ENCODE measurements around the gene OSGIN1.

The OSGIN1 gene

DNA sequence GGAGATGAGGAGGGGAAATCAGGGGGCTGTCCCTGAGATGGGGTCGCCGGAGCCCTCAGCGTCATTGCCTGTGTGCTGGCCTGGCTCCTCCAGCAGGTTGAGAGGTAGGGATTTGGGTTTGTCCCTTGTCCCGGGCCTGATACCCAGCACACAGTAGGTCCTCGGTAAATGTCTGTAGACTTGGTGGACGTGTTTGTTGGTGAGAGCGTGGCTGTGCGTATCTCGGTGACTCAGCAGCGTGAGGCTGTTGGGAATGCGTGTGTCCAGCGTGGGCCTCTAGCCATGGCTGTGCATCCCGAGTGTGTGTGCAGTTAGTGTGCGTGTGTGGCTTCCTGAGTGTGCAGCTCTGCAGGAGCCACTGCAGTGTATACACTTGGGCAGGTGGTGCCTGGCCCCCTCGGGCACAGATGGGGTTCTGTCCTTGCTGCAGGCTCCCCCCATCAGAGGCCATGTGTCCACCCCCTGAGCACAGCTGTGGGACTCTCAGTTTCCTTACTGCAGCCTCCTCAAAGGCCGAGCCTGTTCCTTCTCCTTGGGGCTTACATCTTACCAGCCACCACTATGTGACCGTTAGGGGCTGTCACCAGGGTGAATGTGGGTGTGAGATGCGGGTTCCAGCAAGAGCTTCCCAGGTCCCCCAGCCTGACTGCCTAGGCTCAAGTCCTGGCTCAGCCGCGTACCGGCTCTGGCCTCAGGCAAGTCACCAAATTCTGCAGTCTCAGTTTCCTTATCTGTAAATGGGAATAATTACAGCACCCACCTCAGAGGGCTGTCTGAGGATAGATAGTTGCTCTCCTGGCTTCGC is 20.7 kb downstream of the OSGIN1 start:
- DNase-seq: no peak

GRCh38 chr16:83974475-83974874 is 21.4 kb downstream of the OSGIN1 start:
- DNase-seq: no peak

GRCh38 chr16:83975590-83976260 is 22.7 kb downstream of the OSGIN1 start:
- no peak for DNase-seq

DNA sequence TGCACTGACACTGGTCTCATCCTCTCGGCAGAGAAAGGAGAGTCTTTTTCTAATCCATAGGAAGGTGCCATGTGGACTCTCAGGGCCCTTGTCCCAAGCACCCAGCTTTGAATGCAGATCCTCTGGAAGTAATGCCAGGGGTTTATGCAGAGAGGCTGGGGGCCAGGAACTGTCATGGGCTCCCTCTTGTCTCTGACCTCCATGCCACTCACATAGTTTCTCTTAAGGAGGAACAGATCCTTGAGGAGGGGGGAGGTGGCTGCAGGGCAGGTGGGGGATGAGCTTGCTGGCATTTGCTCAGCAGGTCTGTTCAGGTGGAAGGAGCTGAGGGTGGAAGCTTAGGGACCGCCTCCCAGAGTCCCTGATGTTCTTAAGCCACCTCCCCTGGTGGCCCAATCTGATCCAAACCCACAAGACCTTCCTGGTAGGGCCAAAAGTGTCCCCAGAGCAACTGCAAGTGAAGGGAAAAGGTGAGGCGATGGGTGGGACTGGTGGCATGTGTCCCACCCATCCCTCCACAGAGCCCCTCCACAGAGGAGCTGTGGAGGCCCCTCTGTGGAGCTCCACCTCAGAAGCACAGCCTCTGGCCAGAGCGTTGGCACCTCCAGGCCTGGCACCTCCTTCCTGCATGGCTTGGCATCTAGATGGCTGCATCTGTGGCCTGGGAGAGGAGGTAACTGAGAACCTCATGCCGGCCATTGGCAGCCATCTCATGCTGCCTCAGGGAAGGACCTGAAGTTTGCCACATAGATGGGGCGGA is 24.2 kb downstream of the OSGIN1 start:
- no peak for DNase-seq

DNA sequence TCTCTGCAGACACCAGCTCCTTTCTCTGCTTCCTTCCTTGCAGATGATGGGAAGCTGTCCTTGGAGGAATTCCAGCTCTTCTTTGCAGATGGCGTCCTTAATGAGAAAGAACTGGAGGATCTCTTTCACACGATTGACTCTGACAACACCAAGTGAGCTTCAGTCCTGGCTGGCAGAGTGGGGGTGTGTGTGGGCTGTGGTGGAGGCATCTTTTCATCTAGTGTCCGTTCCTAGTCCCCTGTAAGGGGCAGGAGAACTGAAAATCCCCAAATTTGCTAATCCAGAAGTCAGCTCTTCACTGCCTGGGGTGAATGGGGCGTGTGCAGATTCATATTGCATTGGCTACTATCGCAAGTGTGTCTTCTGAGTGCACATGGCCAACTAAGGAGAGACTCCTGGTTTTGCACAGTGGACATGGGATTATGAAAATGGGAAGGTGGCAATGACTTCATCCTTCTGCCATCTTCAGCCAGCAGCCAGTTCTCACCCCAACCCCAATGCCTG is 25.4 kb downstream of the OSGIN1 start:
- DNase-seq: no peak

- DNase-seq: no peak
These were observed 26.4 kb downstream of the OSGIN1 start for GRCh38 chr16:83979441-83979840.

- no peak for DNase-seq
These were observed 27.8 kb downstream of the OSGIN1 start for GRCh38 chr16:83980794-83981193.

DNA sequence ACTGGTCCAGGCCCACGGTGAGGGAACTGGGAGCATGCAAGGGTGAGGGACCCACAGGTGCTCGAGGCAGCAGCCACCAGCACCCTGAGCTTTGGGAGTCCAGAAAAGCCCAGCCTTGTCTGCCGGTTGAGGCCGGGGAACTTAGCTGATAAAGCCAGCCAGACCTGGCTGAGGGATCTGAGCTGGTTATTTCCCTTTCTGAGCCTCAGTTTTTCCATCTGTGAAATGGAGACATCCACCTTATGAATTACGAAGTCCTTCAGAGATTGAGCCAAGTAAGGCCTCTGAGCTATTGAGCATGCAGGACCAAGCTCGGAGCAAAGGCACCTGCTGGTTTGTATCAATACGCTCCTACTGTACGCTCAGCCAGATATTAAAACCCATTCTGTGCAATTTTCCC is 28.8 kb downstream of the OSGIN1 start:
- DNase-seq: no peak

DNA sequence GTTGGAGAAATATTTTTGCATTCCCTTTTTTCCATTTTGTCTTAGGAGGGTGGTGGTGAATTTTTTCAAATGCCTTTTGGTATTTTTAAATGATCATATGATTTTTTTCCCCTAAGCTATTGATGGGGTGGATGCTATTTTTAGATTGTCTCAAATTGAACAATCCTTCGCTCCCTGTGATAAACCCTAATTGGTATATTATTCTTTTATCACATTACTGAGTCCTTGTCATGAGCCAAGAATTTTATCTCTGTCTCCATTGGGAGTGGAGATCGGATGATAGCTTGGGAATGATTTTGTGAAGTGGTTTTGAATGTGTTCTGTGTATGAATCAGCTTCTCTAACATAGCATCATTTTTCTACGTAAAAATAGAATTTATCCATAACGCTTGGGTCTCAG is 30.5 kb downstream of the OSGIN1 start:
- DNase-seq: no peak

DNA sequence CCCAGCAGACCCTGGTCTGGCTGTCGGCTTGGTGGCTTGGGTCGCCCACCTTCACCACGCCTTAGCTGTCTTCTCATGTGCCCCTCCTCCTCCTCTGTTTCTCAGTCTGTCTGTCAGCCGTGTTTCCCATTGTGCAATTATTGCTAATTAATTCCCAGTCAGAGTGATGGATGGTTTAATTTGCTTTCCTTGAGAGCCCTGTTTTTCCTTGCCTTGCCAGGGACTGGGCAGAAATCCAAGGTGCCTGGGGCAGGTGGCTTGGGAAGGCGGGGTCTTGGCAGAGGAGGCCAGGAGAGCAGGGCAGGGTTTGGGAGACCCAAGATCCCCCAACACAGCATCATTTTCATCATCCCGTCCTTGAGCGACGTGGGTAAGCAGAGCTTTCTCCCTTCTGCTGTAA is 36.3 kb downstream of the OSGIN1 start:
- DNase-seq: no peak

DNA sequence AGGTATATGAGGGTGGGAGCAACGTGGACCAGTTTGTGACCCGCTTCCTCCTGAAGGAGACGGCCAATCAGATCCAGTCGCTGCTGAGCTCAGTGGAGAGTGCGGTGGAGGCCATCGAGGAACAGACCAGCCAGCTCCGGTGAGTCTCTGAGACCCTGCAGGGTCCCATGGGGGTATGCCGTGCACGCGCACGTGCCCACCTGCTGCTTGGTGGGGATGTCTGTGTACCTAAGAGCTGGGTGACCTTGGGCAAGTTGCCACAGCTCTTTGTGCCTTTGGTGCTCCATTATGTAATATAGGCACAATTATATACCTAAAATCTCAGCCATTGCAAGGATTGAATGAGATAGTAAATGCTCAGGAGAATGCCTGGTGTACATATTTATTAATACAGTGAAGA is 37.5 kb downstream of the OSGIN1 start:
- no peak for DNase-seq

- DNase-seq: peak; percentile 41
These were observed 39.6 kb downstream of the OSGIN1 start for GRCh38 chr16:83992624-83993023.

- DNase-seq: peak; percentile 87
These were observed 41.0 kb downstream of the OSGIN1 start for GRCh38 chr16:83994087-83994486.

GRCh38 chr16:83994703-83995102 is 41.7 kb downstream of the OSGIN1 start:
- DNase-seq: no peak

GRCh38 chr16:83995754-83996153 is 42.7 kb downstream of the OSGIN1 start:
- DNase-seq: no peak

GRCh38 chr16:83996481-83997252 is 43.6 kb downstream of the OSGIN1 start:
- DNase-seq: no peak

GRCh38 chr16:83998091-83998490 is 45.1 kb downstream of the OSGIN1 start:
- DNase-seq: no peak

- DNase-seq: no peak
These were observed 48.1 kb downstream of the OSGIN1 start for GRCh38 chr16:84000989-84001642.

DNA sequence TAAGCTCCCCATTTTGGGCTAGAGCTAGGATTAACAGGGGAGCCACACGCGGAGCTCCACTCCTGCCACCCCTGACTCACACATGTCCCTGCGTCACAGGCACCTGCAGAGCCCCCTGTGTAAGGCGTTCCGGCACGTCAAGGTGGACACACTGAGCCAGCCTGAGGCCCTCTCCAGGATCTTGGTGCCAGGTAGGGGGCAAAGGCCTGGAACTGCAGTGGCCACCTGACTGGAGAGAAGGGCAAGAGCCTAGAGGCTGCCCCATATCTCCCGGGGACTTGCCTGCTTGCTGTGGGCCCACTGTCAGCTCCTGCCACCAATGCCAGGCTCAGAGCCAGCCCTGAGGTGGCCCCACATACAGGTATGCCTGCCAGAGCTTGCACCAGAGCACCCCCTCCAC is 48.7 kb downstream of the OSGIN1 start:
- DNase-seq: no peak

- no peak for DNase-seq
These were observed 50.0 kb downstream of the OSGIN1 start for GRCh38 chr16:84003038-84003437.

GRCh38 chr16:84004442-84004841 is 51.4 kb downstream of the OSGIN1 start:
- DNase-seq: no peak

DNA sequence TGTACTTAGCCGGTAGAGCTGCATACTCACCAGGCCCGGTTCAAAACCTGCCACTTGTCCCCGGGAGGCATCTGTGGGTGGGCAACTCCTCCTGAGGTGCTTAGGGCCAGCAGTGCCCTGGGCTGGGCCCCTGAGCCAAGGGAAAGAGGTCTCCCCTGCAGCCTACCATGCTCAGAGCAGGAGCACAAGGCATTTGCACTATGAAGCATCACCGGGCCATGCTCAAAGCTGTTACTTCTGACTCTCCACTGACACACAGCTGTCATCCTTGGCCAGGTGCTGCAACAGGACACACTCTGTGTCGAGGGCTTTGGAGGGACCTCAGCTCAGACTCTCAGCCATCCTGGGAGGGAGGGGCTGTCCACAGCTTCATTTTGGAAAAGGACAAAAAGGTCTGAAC is 52.4 kb downstream of the OSGIN1 start:
- DNase-seq: no peak

Data from fibroblast of skin of right quadriceps (primary cell).